ENCODE results near the gene SKAP1.

DNA sequence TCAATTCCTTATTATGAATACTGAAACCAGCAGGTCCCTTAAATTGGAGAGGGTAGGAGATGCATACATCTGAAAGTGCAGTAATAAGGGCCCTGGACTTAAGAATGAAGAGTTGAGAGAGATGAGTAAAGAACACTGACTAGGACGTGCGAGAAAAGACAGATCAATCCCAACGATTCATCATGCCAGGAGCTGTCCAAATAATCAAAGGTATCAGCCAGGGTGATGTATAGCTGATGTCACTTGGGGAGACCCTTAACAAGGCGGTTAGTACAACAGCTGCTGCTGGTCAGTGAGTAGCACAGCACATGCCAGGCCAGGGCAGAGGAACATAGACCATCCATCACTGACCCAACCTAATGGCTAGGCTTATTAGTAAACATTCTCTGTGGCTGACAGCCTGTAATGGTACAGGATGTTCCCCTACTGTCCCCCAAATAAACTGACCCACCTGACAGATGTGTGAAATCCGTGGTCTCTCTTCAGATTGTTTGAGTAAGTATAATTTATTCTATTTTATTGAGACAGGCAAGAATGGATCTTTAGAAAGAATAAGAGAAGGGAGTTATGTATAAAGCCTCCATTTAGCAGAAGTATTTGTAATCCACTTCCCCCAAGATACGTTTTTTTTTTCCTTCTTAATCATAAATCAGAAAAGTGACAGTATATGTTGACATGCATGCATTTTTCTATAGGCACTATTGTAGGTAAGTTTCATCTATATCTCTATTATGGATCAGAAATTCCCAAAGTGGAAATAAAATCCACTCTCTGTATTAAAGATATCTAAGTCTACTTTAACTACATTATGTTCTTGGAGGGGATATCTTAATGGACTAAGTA, 204.1 kb downstream of the SKAP1 start:
- no peak for TF ChIP-seq POLR2A (IDR thresholded peaks at IDR 0.05; ENCODE audit: low read length)
- no peak for TF ChIP-seq GATA1 (IDR thresholded peaks at IDR 0.05; ENCODE audit: low read depth, low read length)

All from erythroblast (primary cell).